ENCODE measurements around the gene RBM47. TPM values are rescaled to one million over a fixed set of nuclear protein-coding genes. Genes with fewer than 3 reads are reported as not detected.

RBM47 gene
- total and polyA plus RNA-seq, 8 donors: 12.3 to 59.6 (median 32.4) TPM

DNA sequence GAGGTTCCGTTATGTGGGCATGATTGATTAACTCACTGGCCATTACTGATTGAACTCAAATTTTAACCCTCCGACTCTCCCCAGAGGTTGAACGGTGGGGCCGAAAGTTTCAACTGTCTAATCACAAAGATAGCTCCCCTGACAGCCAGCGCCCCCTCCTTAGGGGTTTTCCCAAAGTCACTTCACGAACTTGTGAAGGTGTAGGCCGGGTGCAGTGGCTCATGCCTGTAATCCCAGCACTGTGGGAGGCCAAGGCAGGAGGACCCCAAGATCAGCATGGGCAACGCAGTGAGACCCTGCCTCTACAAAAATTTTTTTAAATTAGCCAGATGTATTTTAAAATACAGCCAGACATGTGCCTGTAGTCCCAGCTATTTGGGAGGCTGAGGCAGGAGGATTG lies 39.8 kb upstream of the RBM47 start:
- 88 to 93% methylated on average over 8 of the region's 8 CpGs for WGBS, 2 donors
- ATAC-seq (no peak), FAIRE-seq (no peak), DNase-seq (no peak)
- Histone ChIP-seq H3K4me1 (no peaks in the 10 kb centered on the region), H3K9me3 (no peaks in the 10 kb centered on the region), H3K27ac (no peak overlapping the region), H3K27me3 (no peaks in the 10 kb centered on the region), H3K36me3 (no peaks in the 10 kb centered on the region), H3K4me3 (no peak overlapping the region)
- TF ChIP-seq, protein P1, sequence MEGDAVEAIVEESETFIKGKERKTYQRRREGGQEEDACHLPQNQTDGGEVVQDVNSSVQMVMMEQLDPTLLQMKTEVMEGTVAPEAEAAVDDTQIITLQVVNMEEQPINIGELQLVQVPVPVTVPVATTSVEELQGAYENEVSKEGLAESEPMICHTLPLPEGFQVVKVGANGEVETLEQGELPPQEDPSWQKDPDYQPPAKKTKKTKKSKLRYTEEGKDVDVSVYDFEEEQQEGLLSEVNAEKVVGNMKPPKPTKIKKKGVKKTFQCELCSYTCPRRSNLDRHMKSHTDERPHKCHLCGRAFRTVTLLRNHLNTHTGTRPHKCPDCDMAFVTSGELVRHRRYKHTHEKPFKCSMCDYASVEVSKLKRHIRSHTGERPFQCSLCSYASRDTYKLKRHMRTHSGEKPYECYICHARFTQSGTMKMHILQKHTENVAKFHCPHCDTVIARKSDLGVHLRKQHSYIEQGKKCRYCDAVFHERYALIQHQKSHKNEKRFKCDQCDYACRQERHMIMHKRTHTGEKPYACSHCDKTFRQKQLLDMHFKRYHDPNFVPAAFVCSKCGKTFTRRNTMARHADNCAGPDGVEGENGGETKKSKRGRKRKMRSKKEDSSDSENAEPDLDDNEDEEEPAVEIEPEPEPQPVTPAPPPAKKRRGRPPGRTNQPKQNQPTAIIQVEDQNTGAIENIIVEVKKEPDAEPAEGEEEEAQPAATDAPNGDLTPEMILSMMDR (IDR thresholded peaks at IDR 0.05): no peak
- intact Hi-C loops (cut with DNase I): no loop called here

GRCh38 chr4:40665842-40666241 lies 36.2 kb upstream of the RBM47 start:
- DNase-seq (no peak), ATAC-seq (no peak), FAIRE-seq (no peak)
- H3K27ac ChIP-seq: no peak overlapping the region
- H3K4me1 ChIP-seq: peaks cover 0 to 14% (median 7%) of the 10 kb centered on the region in 3 donors
- no peaks in the 10 kb centered on the region for H3K9me3 ChIP-seq
- intact Hi-C loops (cut with DNase I): no loop called here
- H3K4me3 ChIP-seq: no peak overlapping the region
- TF ChIP-seq, protein P1 (IDR thresholded peaks at IDR 0.05): no peak
- no peaks in the 10 kb centered on the region for H3K36me3 ChIP-seq
- H3K27me3 ChIP-seq: no peaks in the 10 kb centered on the region

DNA sequence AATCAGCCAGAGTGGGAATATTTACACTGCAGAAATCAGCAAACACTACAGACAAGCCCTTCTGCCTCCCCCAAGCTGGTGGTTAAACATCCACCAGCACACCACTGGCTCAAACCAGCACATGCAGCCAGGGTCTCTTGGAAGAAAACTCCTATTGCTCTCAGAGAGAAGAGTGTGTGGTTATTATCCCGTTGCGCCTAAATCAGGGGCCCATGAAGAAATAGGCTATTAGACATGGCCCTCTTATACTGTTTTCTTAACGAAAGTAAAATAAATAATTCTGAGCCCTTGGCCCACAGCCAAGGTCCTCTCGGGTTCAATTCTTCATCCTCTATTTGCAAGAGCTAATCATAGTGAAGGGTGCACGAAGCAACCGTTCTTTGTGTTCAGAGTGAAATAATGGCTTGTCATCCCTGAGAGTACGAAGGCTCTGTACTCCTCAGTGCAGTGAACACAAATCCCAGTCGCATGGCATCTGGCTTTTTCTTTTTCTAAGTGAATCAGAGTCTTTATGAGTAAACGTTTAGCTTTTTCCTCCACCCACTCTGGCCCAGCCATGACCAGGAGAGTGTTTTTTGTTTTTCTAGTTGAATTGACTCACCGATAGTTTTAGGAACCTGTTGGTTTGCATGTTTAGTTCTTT lies 33.4 kb upstream of the RBM47 start:
- 9 to 12% methylated on average over 10 of the region's 10 CpGs for WGBS, 2 donors
- intact Hi-C loops (cut with DNase I): no loop called here
- Histone ChIP-seq H3K36me3 (no peaks in the 10 kb centered on the region), H3K4me3 (peak overlapping the region in 2 of 4 donors; percentile 2 to 7), H3K27ac (peak overlapping the region in 2 of 4 donors; percentile 55 to 64), H3K27me3 (no peaks in the 10 kb centered on the region), H3K4me1 (peaks cover 0 to 14% (median 7%) of the 10 kb centered on the region in 3 donors), H3K9me3 (no peaks in the 10 kb centered on the region)
- peak in 4 of 6 donors; percentile 4 to 57 (median 28) for DNase-seq
- no peak for FAIRE-seq
- ATAC-seq: peak; percentile 61 to 92 (median 88)
- TF ChIP-seq, protein P1 (IDR thresholded peaks at IDR 0.05): no peak

- TF ChIP-seq, protein P1 (IDR thresholded peaks at IDR 0.05): no peak
- DNase-seq: no peak
- intact Hi-C loops (cut with DNase I): no loop called here
- no peaks in the 10 kb centered on the region for H3K27me3 ChIP-seq
- no peak for FAIRE-seq
- H3K9me3 ChIP-seq: no peaks in the 10 kb centered on the region
- peaks cover 0 to 14% (median 7%) of the 10 kb centered on the region in 3 donors for H3K4me1 ChIP-seq
- no peak overlapping the region for H3K4me3 ChIP-seq
- no peak for ATAC-seq
- 92 to 94% methylated on average over 4 of the region's 4 CpGs for WGBS, 2 donors
- H3K36me3 ChIP-seq: no peaks in the 10 kb centered on the region
- no peak overlapping the region for H3K27ac ChIP-seq
These were observed 32.1 kb upstream of the RBM47 start for GRCh38 chr4:40661803-40662202.

DNA sequence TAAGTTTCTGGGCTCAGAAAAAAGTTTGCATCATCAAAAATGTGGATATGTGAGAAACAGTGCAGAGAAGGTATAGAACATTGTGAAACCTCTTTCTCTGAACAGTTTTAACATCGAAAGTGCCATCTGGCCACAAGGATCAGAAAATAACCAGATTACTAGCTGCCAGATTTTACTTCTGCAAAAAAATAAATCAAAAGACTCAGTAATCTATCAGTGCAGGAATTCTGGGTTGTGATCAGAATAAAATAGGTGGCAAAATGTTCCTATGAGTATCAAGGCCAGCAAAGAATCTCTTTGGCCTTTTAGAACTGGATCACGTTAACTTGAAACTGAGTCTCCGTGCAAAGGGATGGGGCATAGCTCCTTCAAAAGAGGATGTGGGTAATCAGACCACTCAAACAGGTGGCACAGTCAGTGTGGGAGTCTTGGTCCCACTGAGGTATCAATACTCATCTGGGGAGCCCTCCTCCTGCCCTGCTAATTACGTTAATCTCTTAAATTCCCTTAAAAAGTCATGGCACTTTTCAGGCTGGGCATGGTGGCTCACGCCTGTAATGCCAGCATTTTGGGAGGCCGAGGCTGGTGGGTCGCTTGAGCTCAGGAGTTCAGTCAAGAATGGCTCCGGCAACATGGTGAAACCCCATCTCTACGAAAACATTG lies 26.7 kb upstream of the RBM47 start:
- no peak for ATAC-seq
- TF ChIP-seq, protein P1 (IDR thresholded peaks at IDR 0.05): no peak
- Histone ChIP-seq H3K4me3 (no peak overlapping the region), H3K27ac (no peak overlapping the region), H3K4me1 (no peaks in the 10 kb centered on the region), H3K27me3 (no peaks in the 10 kb centered on the region), H3K36me3 (no peaks in the 10 kb centered on the region), H3K9me3 (no peaks in the 10 kb centered on the region)
- DNase-seq: no peak
- no peak for FAIRE-seq
- WGBS, 2 donors: 92 to 94% methylated on average over 9 of the region's 9 CpGs
- intact Hi-C loops (cut with DNase I): no loop called here

Measured in pancreas (tissue), 10 donors.